Small intestine (tissue), 7 donors: Measurements from ENCODE around the gene COLGALT1. TPM values are rescaled to one million over a fixed set of nuclear protein-coding genes. Genes with fewer than 3 reads are reported as not detected.

Source experiments
- DNase-seq, 2 donors: peaks; one replicate each; pipeline versions ENCODE4 v3.0.0 to v3.0.0-alpha.2; 2013
- FAIRE-seq: peaks from 2 replicates; lab custom pipeline; 2012; peaks lifted over from hg19 to GRCh38; lab: Jason Lieb, UNC
- H3K27ac ChIP-seq, 3 donors: one replicate each; pipeline ENCODE4 v1.5.1; 2013; ENCODE audit warnings: low read length in 2 of 3, mild to moderate bottlenecking in 2 of 3, control low read depth in 1 of 3, inconsistent platforms in 1 of 3, low read depth in 1 of 3, moderate library complexity in 1 of 3
- H3K27me3 ChIP-seq, 3 donors: one replicate each; pipeline ENCODE4 v1.6.1; 2013; ENCODE audit warnings: low read length in 3 of 3, inconsistent platforms in 1 of 3; ENCODE audit not compliant: control insufficient read depth in 3 of 3, insufficient read depth in 3 of 3
- H3K36me3 ChIP-seq, 3 donors: one replicate each; pipeline ENCODE4 v1.6.1; 2013; ENCODE audit warnings: low read length in 3 of 3, inconsistent platforms in 1 of 3, low read depth in 1 of 3, mild to moderate bottlenecking in 1 of 3, moderate library complexity in 1 of 3; ENCODE audit not compliant: control insufficient read depth in 3 of 3, insufficient read depth in 2 of 3
- H3K4me1 ChIP-seq, 3 donors: one replicate each; pipeline ENCODE4 v1.6.1; 2013; ENCODE audit warnings: low read length in 2 of 3, inconsistent platforms in 1 of 3, low read depth in 1 of 3, mild to moderate bottlenecking in 1 of 3, moderate library complexity in 1 of 3; ENCODE audit not compliant: control insufficient read depth in 3 of 3, insufficient read depth in 2 of 3
- H3K4me3 ChIP-seq, 3 donors: one replicate each; pipeline ENCODE4 v1.5.1; 2013; ENCODE audit warnings: low read length in 3 of 3, control low read depth in 1 of 3, inconsistent platforms in 1 of 3, low read depth in 1 of 3, mild to moderate bottlenecking in 1 of 3, moderate library complexity in 1 of 3
- H3K9me3 ChIP-seq, 2 donors: one replicate each; pipeline ENCODE4 v1.6.1; 2013; ENCODE audit warnings: low read depth in 1 of 2, low read length in 1 of 2; ENCODE audit not compliant: control insufficient read depth in 2 of 2, insufficient read depth in 1 of 2
- WGBS, 3 donors: extraction: QIAGEN DNeasy Blood & Tissue Kit; methylation state at CpG; one replicate each; pipeline ENCODE4 v1.1.7; 2013; 5-methylcytosine and 5-hydroxymethylcytosine counted together
- polyA plus RNA-seq, 4 donors: library from polyadenylated mRNA; stranded (reverse) in 3 of 4; unstranded in 1 of 4; fragments of 200-250 nt in 3 of 4; fragments of 120-200 nt in 1 of 4; gene quantifications; one replicate each; pipeline versions ENCODE4 v1.2.1 to v1.2.3, GENCODE V29; 2013
- donor health status: healthy with polysubstance abuse.
- donor health status: control.
- donor health status: control.
- donor health status: Bipolar disorder and iron deficiency.
- donor health status: healthy.

The COLGALT1 gene
- polyA plus RNA-seq, 4 donors = 21.0 to 49.1 (median 31.6) TPM

DNA sequence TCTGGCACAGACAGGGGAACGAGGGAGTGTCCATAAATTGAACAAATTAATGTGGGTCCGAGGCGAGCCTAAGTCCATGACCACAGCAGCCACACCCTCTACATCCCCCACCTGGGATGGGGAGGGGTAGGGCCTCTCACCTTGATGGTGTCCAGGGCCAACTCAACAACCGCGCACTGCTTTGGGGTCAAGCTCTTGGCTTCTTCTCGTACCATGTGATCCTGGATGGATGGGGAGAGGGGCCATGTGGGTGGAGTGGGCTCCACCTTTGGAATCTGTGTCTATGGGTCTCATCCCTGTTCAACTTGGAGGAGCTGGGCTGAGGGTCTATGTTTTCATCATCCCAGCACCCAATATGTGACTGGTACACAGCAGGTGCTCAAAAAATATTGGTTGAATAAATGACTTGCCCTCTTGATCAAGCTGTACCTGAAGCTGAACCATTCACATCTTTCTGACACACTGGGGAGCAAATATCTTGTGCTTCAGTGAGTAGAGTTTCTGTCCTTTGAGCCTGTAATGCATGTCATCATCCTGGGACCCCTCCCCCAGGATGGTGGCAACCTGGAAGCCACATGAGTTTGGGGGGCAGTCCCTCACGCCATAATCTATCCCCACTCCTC, 62.9 kb downstream of the COLGALT1 start:
- Histone ChIP-seq H3K27ac (no peak overlapping the region), H3K36me3 (no peaks in the 10 kb centered on the region), H3K9me3 (peaks cover 0 to 10% of the 10 kb centered on the region in 2 donors), H3K4me3 (no peak overlapping the region), H3K4me1 (no peaks in the 10 kb centered on the region), H3K27me3 (peaks cover 0 to 15% (median 2%) of the 10 kb centered on the region in 3 donors)
- WGBS, 3 donors = 69 to 91% (median 77%) methylated on average over 7 of the region's 7 CpGs
- DNase-seq (no peak), FAIRE-seq (no peak)

DNA sequence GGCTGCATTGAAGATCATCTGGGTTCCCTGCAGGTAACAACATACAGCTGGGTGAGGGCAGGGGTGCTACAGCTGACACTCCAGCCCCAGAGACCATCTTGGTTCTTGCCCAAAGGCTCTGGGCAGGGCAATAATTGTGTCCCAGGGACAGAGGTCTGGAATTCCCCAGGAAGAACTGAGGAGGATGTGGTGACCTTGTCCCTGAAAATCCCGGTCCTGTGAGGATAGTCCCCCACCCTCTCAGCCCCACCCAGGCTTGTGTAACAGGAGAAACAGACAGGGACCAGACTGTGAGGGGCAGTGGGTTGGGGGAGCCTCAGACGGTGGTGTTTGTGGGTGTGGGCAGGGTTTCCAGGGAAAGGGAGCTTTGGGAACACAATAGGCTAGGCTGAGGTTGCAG, 63.5 kb downstream of the COLGALT1 start:
- no peak overlapping the region for H3K4me3 ChIP-seq
- peaks cover 0 to 10% of the 10 kb centered on the region in 2 donors for H3K9me3 ChIP-seq
- no peak for DNase-seq
- no peak for FAIRE-seq
- H3K27me3 ChIP-seq = peaks cover 0 to 15% (median 2%) of the 10 kb centered on the region in 3 donors
- 0 to 7% (median 3%) methylated on average over 2 of the region's 2 CpGs for WGBS, 3 donors
- H3K36me3 ChIP-seq = no peaks in the 10 kb centered on the region
- H3K4me1 ChIP-seq = no peaks in the 10 kb centered on the region
- H3K27ac ChIP-seq = no peak overlapping the region

DNA sequence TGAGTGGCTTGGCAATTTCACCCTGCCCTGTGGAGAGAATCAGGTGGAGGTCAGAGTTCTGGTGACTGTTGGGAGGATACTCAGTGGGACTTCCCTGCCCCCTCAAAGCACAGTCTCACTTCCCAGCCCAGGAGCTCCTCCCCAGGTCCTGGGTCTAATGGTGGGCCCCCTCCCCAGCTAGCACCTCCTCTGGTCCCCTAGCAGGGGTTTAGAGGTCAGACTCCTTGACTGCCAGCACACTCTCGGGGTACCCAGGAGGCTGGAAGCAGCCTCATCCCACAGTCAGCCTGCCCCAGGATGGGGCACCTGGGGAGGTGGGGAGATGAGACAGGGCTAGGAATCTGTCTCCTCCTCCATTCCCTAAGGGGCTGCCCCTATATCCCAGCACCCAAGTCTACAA, 65.2 kb downstream of the COLGALT1 start:
- no peaks in the 10 kb centered on the region for H3K36me3 ChIP-seq
- no peak for FAIRE-seq
- H3K4me3 ChIP-seq = no peak overlapping the region
- no peaks in the 10 kb centered on the region for H3K4me1 ChIP-seq
- no peak for DNase-seq
- peaks cover 0 to 10% of the 10 kb centered on the region in 2 donors for H3K9me3 ChIP-seq
- WGBS, 3 donors = 89 to 100% (median 89%) methylated on average over 1 of the region's 1 CpG
- peaks cover 0 to 14% (median 2%) of the 10 kb centered on the region in 3 donors for H3K27me3 ChIP-seq
- H3K27ac ChIP-seq = no peak overlapping the region

DNA sequence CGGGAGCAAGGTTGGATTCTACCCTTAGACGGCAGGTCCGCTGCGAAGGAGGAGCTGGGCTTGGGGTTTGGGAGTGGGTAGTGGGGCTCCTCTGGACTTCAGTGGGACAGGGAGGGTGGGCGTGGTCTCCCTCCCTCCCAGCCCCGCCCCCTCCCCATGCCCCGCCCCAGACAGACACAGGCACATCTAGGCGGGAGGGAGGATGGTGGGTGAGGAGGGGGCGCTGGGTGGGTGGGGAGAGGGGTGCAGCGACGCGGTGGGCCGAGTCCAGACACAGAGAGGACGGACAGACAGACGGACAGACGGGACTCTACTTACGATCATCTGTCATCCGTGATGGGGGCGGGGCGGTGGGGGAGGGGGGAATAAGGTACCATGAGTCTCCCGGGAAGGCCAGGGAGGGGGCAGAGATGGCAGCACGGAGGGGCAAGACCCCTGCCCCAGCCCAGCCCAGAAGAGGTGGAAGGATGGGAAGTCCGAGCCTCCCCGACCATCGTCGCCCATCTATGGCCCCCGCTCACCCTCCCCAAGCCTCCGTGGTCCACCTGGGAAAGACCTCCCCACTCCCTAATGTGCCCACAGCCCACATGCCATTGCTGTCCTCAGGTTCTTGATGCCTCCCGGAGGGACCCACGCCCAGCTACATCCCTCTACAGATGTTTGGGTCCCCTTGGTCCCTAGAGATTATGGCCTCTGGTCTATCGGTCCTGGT, 67.9 kb downstream of the COLGALT1 start:
- Histone ChIP-seq H3K36me3 (no peaks in the 10 kb centered on the region), H3K4me1 (no peaks in the 10 kb centered on the region), H3K4me3 (no peak overlapping the region), H3K27ac (no peak overlapping the region), H3K9me3 (peaks cover 0 to 10% of the 10 kb centered on the region in 2 donors), H3K27me3 (peaks cover 0 to 2% (median 0%) of the 10 kb centered on the region in 3 donors)
- FAIRE-seq (no peak), DNase-seq (no peak)
- WGBS, 3 donors = 81 to 87% (median 87%) methylated on average over 16 to 31 of the region's 31 CpGs

DNA sequence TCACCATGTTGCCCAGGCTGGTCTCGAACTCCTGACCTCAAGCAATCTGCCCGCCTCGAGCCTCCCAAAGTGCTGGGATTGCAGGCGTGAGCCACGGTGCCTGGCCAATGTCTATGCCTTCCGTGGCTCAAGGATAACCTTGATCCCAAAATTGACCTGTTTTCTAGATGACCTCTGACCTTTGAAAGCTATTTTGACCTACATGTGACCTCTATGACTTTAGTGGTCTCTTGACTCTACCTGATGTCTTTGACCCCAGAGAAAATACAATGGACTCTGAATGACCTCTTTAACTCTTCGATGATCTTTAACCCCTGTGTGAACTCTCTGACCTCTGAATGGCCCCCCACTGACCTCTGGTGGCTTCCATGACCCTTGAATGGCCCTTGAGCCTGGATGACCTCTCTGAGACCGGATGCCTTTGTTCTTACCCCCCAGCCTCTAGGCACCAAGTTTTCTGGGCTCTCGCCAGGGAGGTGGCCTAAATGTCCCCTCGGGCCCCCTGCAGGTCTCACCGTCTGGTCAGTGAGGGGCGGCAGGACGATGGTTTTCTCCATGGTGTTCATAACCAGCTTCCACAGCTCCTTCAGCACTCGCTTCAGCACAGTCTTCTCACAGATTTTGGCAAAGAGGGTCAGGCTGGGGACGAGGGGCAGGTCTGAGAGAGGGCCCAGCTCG, 69.0 kb downstream of the COLGALT1 start:
- Histone ChIP-seq H3K27ac (no peak overlapping the region), H3K36me3 (no peaks in the 10 kb centered on the region), H3K4me3 (no peak overlapping the region), H3K9me3 (peaks cover 0 to 10% of the 10 kb centered on the region in 2 donors), H3K27me3 (peaks cover 0 to 2% (median 0%) of the 10 kb centered on the region in 3 donors), H3K4me1 (no peaks in the 10 kb centered on the region)
- FAIRE-seq = no peak
- 81 to 88% (median 88%) methylated on average over 16 of the region's 16 CpGs for WGBS, 3 donors
- no peak for DNase-seq

DNA sequence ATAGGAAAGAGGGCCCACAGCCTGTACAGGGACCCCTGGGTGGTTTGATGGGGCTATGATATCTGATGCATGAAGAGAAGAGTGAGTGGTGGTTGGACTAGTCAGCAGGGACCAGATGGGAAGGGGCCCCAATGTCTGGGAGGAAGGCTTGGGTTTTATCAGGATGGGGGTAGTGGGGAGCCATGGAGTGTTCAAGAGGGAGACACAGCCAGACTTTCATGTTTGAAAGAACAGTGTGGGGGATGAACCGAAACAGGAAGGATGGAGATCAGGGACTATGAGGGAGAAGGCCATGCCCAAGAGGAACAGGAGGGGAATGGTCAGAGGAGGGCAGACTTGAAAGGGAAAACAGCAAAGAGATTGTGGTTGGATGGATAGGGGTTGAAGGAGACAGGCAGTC, 69.6 kb downstream of the COLGALT1 start:
- peaks cover 0 to 2% (median 2%) of the 10 kb centered on the region in 3 donors for H3K27me3 ChIP-seq
- FAIRE-seq (no peak), DNase-seq (no peak)

DNA sequence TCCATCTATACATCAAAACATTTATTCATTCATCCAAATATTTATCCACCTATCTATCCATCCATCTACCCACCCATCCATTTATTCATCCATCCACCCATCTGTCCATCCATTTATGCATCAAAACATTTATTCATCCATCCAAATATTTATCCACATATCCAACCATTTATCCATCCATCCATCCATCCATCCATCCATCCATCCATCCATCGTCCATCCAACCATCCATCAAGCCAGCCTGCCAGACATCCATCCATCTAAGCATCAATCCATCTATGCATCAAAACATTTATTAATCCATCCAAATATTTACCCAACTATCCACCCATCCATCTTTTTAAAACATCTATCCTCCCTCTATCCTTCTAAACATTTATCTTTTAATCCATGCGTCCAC, 70.5 kb downstream of the COLGALT1 start:
- DNase-seq (no peak), FAIRE-seq (no peak)
- Histone ChIP-seq H3K9me3 (peaks cover 0 to 10% of the 10 kb centered on the region in 2 donors), H3K27ac (no peak overlapping the region), H3K36me3 (no peaks in the 10 kb centered on the region), H3K27me3 (peaks cover 0 to 3% (median 2%) of the 10 kb centered on the region in 3 donors), H3K4me3 (no peak overlapping the region), H3K4me1 (no peaks in the 10 kb centered on the region)
- WGBS, 3 donors = 48 to 72% (median 56%) methylated on average over 2 of the region's 2 CpGs

More for the DNA sequence above, 69.6 kb downstream of the COLGALT1 start:
- Histone ChIP-seq H3K4me1 (no peaks in the 10 kb centered on the region), H3K27ac (no peak overlapping the region), H3K36me3 (no peaks in the 10 kb centered on the region), H3K4me3 (no peak overlapping the region), H3K9me3 (peaks cover 0 to 10% of the 10 kb centered on the region in 2 donors)
- WGBS, 3 donors = 70 to 88% (median 71%) methylated on average over 1 of the region's 1 CpG

DNA sequence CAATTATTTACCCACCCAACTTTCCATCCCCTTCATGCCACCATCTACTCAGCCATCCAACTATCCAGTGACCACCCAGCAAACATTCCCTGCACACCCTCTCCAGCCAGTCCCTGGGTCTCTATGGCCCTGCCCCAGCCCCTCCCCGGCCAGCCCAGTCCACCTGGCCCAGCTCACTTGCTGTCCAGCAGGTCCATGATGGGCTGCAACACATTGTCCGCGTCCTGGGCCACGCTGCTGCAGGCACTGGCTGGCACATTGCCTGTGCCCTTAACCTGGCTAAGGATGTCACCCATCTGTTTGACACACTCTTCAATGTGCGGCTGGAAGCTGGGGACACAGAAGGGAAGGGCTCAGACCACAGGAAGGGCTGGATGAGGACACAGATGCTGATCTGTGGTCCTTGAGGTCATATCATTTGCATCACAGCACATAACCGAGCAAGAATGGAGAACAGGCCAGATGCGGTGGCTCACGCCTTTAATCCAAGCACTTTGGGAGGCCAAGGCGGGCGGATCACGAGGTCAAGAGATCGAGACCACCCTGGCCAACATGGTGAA, 71.1 kb downstream of the COLGALT1 start:
- Histone ChIP-seq H3K9me3 (peaks cover 0 to 8% of the 10 kb centered on the region in 2 donors), H3K27me3 (peaks cover 0 to 3% (median 2%) of the 10 kb centered on the region in 3 donors), H3K27ac (no peak overlapping the region), H3K4me3 (no peak overlapping the region), H3K36me3 (no peaks in the 10 kb centered on the region), H3K4me1 (no peaks in the 10 kb centered on the region)
- DNase-seq (no peak), FAIRE-seq (no peak)
- WGBS, 3 donors = 69 to 79% (median 76%) methylated on average over 12 of the region's 12 CpGs
